Neural cell (in vitro differentiated cells): ENCODE data around the gene MGAT4A.

Experiments
- REST ChIP-seq: IDR thresholded peaks from 2 replicates; pipeline ENCODE4 v1.6.1; 2012; ENCODE audit warnings: borderline replicate concordance
- TF ChIP-seq, protein P1 (sequence below): fragments of 450-650 bp; IDR thresholded peaks from 2 replicates; pipeline ENCODE4 v1.5.1; 2014; ENCODE audit warnings: antibody characterized with exemption, mild to moderate bottlenecking, moderate library complexity; ENCODE audit not compliant: poor library complexity, severe bottlenecking

- TF ChIP-seq, protein P1, sequence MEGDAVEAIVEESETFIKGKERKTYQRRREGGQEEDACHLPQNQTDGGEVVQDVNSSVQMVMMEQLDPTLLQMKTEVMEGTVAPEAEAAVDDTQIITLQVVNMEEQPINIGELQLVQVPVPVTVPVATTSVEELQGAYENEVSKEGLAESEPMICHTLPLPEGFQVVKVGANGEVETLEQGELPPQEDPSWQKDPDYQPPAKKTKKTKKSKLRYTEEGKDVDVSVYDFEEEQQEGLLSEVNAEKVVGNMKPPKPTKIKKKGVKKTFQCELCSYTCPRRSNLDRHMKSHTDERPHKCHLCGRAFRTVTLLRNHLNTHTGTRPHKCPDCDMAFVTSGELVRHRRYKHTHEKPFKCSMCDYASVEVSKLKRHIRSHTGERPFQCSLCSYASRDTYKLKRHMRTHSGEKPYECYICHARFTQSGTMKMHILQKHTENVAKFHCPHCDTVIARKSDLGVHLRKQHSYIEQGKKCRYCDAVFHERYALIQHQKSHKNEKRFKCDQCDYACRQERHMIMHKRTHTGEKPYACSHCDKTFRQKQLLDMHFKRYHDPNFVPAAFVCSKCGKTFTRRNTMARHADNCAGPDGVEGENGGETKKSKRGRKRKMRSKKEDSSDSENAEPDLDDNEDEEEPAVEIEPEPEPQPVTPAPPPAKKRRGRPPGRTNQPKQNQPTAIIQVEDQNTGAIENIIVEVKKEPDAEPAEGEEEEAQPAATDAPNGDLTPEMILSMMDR, result no peak
- TF ChIP-seq REST, result no peak
Observed at GRCh38 chr2:98691303-98691702, 39.6 kb downstream of the MGAT4A start.
